Measurements from ENCODE around the gene TADA3.

TADA3 gene

GRCh38 chr3:9732740-9733115 lies 59.5 kb downstream of the TADA3 start:
- peak overlapping the region; percentile 76; the same call in 1 of the 2 replicates for H3K27ac ChIP-seq (ENCODE audit: low read depth, low read length)
- TF ChIP-seq CTCF (IDR thresholded peaks at IDR 0.05; ENCODE audit: low read depth, low read length, poor library complexity, severe bottlenecking) (no peak), EZH2phosphoT487 (IDR thresholded peaks at IDR 0.05; ENCODE audit: borderline replicate concordance, low read length) (no peak)

GRCh38 chr3:9732080-9732739 lies 60.1 kb downstream of the TADA3 start:
- H4K20me1 ChIP-seq (ENCODE audit: control insufficient read depth, insufficient read depth, low read depth, low read length), result peaks cover 20% of the 10 kb centered on the region
- peak overlapping the region; percentile 76 for H3K27ac ChIP-seq (ENCODE audit: low read depth, low read length)
- TF ChIP-seq CTCF (IDR thresholded peaks at IDR 0.05; ENCODE audit: low read depth, low read length, poor library complexity, severe bottlenecking), result no peak
- TF ChIP-seq EZH2phosphoT487 (IDR thresholded peaks at IDR 0.05; ENCODE audit: borderline replicate concordance, low read length), result no peak
- H3K9me2 ChIP-seq (replicated peaks; ENCODE audit: control insufficient read depth, low read length), result no peaks in the 10 kb centered on the region
- H3K36me3 ChIP-seq (ENCODE audit: control insufficient read depth, low read length), result peaks cover 51% of the 10 kb centered on the region
- peaks cover 21% of the 10 kb centered on the region for H3K4me1 ChIP-seq (ENCODE audit: control insufficient read depth, low read length)
- H3F3A ChIP-seq (ENCODE audit: control insufficient read depth, insufficient read depth), result no peaks in the 10 kb centered on the region
- H3K4me2 ChIP-seq (ENCODE audit: low read length), result peak overlapping the region; percentile 94
- H3K27me3 ChIP-seq (ENCODE audit: control insufficient read depth, low read length), result no peaks in the 10 kb centered on the region
- H3K79me2 ChIP-seq (ENCODE audit: control insufficient read depth, low read length), result peaks cover 54% of the 10 kb centered on the region
- H3K9me3 ChIP-seq (ENCODE audit: control insufficient read depth, insufficient read depth, low read length), result no peaks in the 10 kb centered on the region
- peak overlapping the region; percentile 84 for H3K4me3 ChIP-seq (ENCODE audit: low read length)

More at GRCh38 chr3:9732740-9733115, 59.5 kb downstream of the TADA3 start:
- H3K4me1 ChIP-seq (ENCODE audit: control insufficient read depth, low read length), result peaks cover 17% of the 10 kb centered on the region
- peaks cover 20% of the 10 kb centered on the region for H4K20me1 ChIP-seq (ENCODE audit: control insufficient read depth, insufficient read depth, low read depth, low read length)
- H3K4me2 ChIP-seq (ENCODE audit: low read length), result peak overlapping the region; percentile 94
- peaks cover 57% of the 10 kb centered on the region for H3K36me3 ChIP-seq (ENCODE audit: control insufficient read depth, low read length)
- H3K4me3 ChIP-seq (ENCODE audit: low read length), result peak overlapping the region; percentile 84
- no peaks in the 10 kb centered on the region for H3K27me3 ChIP-seq (ENCODE audit: control insufficient read depth, low read length)
- H3K9me2 ChIP-seq (replicated peaks; ENCODE audit: control insufficient read depth, low read length), result no peaks in the 10 kb centered on the region
- H3F3A ChIP-seq (ENCODE audit: control insufficient read depth, insufficient read depth), result no peaks in the 10 kb centered on the region
- peaks cover 56% of the 10 kb centered on the region for H3K79me2 ChIP-seq (ENCODE audit: control insufficient read depth, low read length)
- no peaks in the 10 kb centered on the region for H3K9me3 ChIP-seq (ENCODE audit: control insufficient read depth, insufficient read depth, low read length)

GRCh38 chr3:9731206-9732079 lies 60.8 kb downstream of the TADA3 start, which contains the start of gene BRPF1:
BRPF1 (plus strand) TSS chr3:9731735; CDS start chr3:9734141, 2,406 bp downstream.
- Histone ChIP-seq H3K79me2 (ENCODE audit: control insufficient read depth, low read length) (peaks cover 46% of the 10 kb centered on the region), H3K4me2 (ENCODE audit: low read length) (peak within 1 kb of the TSS; percentile 94), H3K9me2 (replicated peaks; ENCODE audit: control insufficient read depth, low read length) (no peaks in the 10 kb centered on the region), H3F3A (ENCODE audit: control insufficient read depth, insufficient read depth) (no peaks in the 10 kb centered on the region), H3K9me3 (ENCODE audit: control insufficient read depth, insufficient read depth, low read length) (no peaks in the 10 kb centered on the region), H4K20me1 (ENCODE audit: control insufficient read depth, insufficient read depth, low read depth, low read length) (peaks cover 20% of the 10 kb centered on the region), H3K4me3 (ENCODE audit: low read length) (peak within 1 kb of the TSS; percentile 84), H3K36me3 (ENCODE audit: control insufficient read depth, low read length) (peaks cover 44% of the 10 kb centered on the region), H3K4me1 (ENCODE audit: control insufficient read depth, low read length) (peaks cover 29% of the 10 kb centered on the region), H3K27me3 (ENCODE audit: control insufficient read depth, low read length) (no peaks in the 10 kb centered on the region), H3K27ac (ENCODE audit: low read depth, low read length) (peak within 1 kb of the TSS; percentile 76)
- TF ChIP-seq EZH2phosphoT487 (IDR thresholded peaks at IDR 0.05; ENCODE audit: borderline replicate concordance, low read length) (no peak), CTCF (IDR thresholded peaks at IDR 0.05; ENCODE audit: low read depth, low read length, poor library complexity, severe bottlenecking) (no peak)

Data from DOHH2 (cell line).